Suprapubic skin (tissue), 4 donors: Measurements from ENCODE around the gene ANGPTL5. TPM values are rescaled to one million over a fixed set of nuclear protein-coding genes. Genes with fewer than 3 reads are reported as not detected.

Source experiments
- DNase-seq, 2 donors: peaks; one replicate each; pipeline ENCODE4 v3.0.0-alpha.2; 2019; ENCODE audit warnings: low spot score in 2 of 2
- H3K27ac ChIP-seq: fragments of 200-600 bp; sonication (generic); one replicate; pipeline ENCODE4 v1.5.1; 2019
- H3K27me3 ChIP-seq: fragments of 200-600 bp; sonication (generic); one replicate; pipeline ENCODE4 v1.5.1; 2019
- H3K36me3 ChIP-seq: fragments of 200-600 bp; sonication (generic); one replicate; pipeline ENCODE4 v1.5.1; 2019
- H3K4me1 ChIP-seq: fragments of 200-600 bp; sonication (generic); one replicate; pipeline ENCODE4 v1.5.1; 2019
- H3K4me3 ChIP-seq: fragments of 200-600 bp; sonication (generic); one replicate; pipeline ENCODE4 v1.5.1; 2019; ENCODE audit warnings: mild to moderate bottlenecking
- H3K9me3 ChIP-seq: fragments of 200-600 bp; sonication (generic); one replicate; pipeline ENCODE4 v1.5.1; 2019
- EP300 ChIP-seq: sonication (generic); formaldehyde crosslinking; IDR thresholded peaks from one replicate; pipeline ENCODE4 v1.6.1; 2017; ENCODE audit warnings: antibody characterized with exemption
- POLR2A ChIP-seq, 2 donors: fragments of 450-650 bp; IDR thresholded peaks; one replicate each; pipeline ENCODE4 v1.6.1; 2017; ENCODE audit warnings: antibody characterized with exemption in 2 of 2, mild to moderate bottlenecking in 2 of 2, moderate library complexity in 2 of 2
- POLR2AphosphoS5 ChIP-seq, 3 donors: sonication (generic); formaldehyde crosslinking; IDR thresholded peaks; one replicate each; pipeline ENCODE4 v1.6.1; 2017; ENCODE audit warnings: antibody characterized with exemption in 3 of 3
- WGBS: methylation state at CpG from one replicate; pipeline ENCODE4 v1.1.5; 2018; 5-methylcytosine and 5-hydroxymethylcytosine counted together
- total RNA-seq, 4 donors: library from RNA; depleted of rRNA; stranded (reverse); fragments of >200 nt; gene quantifications; one replicate each; pipeline ENCODE4 v1.1.0, GENCODE V29; 2016
- TF ChIP-seq, protein P1 (sequence below), 2 donors: fragments of 200-600 bp in 1 of 2; fragments of 450-650 bp in 1 of 2; sonication (generic) in 1 of 2; IDR thresholded peaks; one replicate each; pipeline ENCODE4 v1.5.1; 2016 to 2019; ENCODE audit warnings: antibody characterized with exemption in 2 of 2, mild to moderate bottlenecking in 1 of 2, moderate library complexity in 1 of 2

The ANGPTL5 gene
- total RNA-seq, 4 donors from 2014 or later, result 0.73 to 2.3 (median 0.76) TPM; not detected in 1

DNA sequence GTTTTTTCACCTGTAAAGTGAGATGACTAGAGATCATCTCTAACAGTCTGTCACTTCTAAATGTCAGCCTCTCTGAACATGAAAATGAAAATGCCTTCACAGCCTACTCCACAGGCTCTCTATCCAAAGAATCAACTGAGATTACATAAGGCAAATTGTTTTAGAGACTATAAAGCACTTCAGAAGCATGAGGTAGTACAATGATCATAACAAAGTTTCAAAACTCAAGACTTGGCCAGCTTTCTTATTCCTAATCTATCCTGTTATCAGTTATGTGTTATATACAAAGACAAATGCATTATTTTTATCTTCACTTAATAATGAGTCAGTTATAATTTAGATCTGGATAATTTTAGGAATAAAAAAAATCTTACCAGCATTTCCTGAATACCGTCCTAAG lies 21.8 kb downstream of the ANGPTL5 start:
- no peak for TF ChIP-seq POLR2AphosphoS5 (IDR thresholded peaks at IDR 0.05)
- TF ChIP-seq EP300, result no peak
- no peak for TF ChIP-seq POLR2A (IDR thresholded peaks at IDR 0.05)
- no peaks in the 10 kb centered on the region for H3K9me3 ChIP-seq
- 29% methylated on average over 1 of the region's 1 CpG for WGBS

DNA sequence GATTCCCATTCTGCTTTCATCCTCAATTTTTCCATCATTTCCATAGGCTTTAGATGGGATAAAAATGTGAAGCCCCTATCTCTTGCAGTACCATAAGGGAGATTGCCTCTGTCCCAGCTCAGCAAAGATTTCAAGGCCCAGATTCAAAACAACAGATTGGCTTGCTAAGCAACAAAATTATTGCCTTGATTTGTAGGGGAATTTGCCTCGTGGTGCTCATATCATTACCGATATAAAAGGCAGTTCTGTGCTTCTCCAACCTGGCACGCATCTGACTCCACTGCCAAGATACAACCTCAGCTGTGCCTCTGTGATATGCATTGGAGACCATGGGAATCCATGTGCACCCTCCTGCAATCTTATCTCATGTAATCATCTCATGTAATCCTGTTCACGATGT lies 26.6 kb downstream of the ANGPTL5 start:
- no peak overlapping the region for H3K27ac ChIP-seq
- TF ChIP-seq, protein P1, sequence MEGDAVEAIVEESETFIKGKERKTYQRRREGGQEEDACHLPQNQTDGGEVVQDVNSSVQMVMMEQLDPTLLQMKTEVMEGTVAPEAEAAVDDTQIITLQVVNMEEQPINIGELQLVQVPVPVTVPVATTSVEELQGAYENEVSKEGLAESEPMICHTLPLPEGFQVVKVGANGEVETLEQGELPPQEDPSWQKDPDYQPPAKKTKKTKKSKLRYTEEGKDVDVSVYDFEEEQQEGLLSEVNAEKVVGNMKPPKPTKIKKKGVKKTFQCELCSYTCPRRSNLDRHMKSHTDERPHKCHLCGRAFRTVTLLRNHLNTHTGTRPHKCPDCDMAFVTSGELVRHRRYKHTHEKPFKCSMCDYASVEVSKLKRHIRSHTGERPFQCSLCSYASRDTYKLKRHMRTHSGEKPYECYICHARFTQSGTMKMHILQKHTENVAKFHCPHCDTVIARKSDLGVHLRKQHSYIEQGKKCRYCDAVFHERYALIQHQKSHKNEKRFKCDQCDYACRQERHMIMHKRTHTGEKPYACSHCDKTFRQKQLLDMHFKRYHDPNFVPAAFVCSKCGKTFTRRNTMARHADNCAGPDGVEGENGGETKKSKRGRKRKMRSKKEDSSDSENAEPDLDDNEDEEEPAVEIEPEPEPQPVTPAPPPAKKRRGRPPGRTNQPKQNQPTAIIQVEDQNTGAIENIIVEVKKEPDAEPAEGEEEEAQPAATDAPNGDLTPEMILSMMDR (IDR thresholded peaks at IDR 0.05), result no peak
- TF ChIP-seq POLR2A (IDR thresholded peaks at IDR 0.05), result no peak
- WGBS, result 80% methylated on average over 4 of the region's 4 CpGs
- H3K36me3 ChIP-seq, result no peaks in the 10 kb centered on the region
- H3K4me3 ChIP-seq, result no peak overlapping the region
- H3K4me1 ChIP-seq, result no peaks in the 10 kb centered on the region
- no peaks in the 10 kb centered on the region for H3K9me3 ChIP-seq
- H3K27me3 ChIP-seq, result no peaks in the 10 kb centered on the region
- DNase-seq, result no peak

More for the DNA sequence above, 21.8 kb downstream of the ANGPTL5 start:
- Histone ChIP-seq H3K27ac (no peak overlapping the region), H3K36me3 (no peaks in the 10 kb centered on the region), H3K27me3 (no peaks in the 10 kb centered on the region), H3K4me1 (no peaks in the 10 kb centered on the region), H3K4me3 (no peak overlapping the region)
- DNase-seq, result no peak

DNA sequence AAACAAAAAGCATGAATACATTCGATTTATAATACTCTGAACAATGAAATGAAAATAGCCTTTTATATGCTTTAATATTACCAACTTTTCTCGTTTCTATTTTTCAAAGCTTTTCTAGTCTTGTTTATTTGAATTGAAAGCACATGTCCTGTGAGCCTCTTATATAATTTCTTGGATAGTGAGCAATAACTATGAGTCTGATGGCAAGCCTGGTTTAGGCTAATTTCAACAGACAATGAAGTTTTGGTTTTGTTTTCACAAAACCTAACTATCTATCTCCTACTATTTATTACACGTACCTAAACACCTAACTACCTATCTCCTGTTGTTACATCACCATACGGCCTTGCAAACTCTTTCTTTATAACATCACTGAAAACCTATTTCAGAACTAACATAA lies 30.7 kb downstream of the ANGPTL5 start:
- no peaks in the 10 kb centered on the region for H3K4me1 ChIP-seq
- 77% methylated on average over 4 of the region's 4 CpGs for WGBS
- H3K36me3 ChIP-seq, result no peaks in the 10 kb centered on the region
- no peak overlapping the region for H3K27ac ChIP-seq
- no peaks in the 10 kb centered on the region for H3K27me3 ChIP-seq
- TF ChIP-seq POLR2A (IDR thresholded peaks at IDR 0.05), result no peak
- TF ChIP-seq, protein P1 (IDR thresholded peaks at IDR 0.05), result no peak
- no peak for TF ChIP-seq POLR2AphosphoS5 (IDR thresholded peaks at IDR 0.05)
- no peak for TF ChIP-seq EP300
- no peak for DNase-seq
- H3K4me3 ChIP-seq, result no peak overlapping the region
- H3K9me3 ChIP-seq, result no peaks in the 10 kb centered on the region

DNA sequence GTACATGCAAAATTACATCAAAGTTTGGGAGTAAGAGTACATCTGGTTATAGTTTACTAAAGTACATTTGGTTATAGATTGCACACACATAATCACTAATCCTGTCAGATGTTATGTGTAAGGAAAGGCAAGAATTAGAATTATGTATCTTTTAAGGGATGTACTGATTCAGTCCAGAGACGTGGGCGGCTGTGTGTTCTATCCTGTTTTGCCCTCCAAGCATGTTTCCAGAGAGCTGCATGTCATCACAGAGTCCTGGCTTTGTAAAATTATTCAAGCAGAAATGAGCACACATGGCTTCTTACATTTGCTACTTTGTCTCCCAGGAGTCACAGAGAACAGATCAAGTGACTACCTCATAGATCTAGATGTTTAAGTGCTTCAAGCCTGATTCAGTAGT lies 34.7 kb downstream of the ANGPTL5 start:
- Histone ChIP-seq H3K4me1 (no peaks in the 10 kb centered on the region), H3K27me3 (no peaks in the 10 kb centered on the region), H3K27ac (no peak overlapping the region), H3K36me3 (no peaks in the 10 kb centered on the region), H3K4me3 (no peak overlapping the region), H3K9me3 (no peaks in the 10 kb centered on the region)
- no peak for DNase-seq
- TF ChIP-seq POLR2AphosphoS5 (IDR thresholded peaks at IDR 0.05) (no peak), POLR2A (IDR thresholded peaks at IDR 0.05) (no peak), EP300 (no peak)
- TF ChIP-seq, protein P1 (IDR thresholded peaks at IDR 0.05), result no peak
- 70% methylated on average over 2 of the region's 2 CpGs for WGBS

DNA sequence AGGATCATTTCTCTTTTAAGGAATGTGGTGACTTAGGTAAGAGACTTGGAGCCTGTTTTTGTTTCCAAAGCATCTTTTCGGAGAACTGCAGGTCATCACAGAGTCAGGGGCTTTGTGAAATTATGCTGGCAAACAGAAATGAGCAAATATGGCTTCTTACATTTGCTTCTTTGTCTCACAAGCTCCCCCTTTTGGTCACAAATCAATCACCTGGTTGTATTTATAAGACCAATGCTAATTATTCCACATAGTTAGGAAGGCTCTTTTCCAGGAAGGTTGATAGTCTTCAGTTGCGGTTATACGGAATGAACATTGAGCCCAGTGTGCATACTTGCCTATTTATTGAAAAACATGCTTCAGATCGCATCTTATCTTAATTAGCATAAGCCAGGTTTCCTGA lies 36.1 kb downstream of the ANGPTL5 start:
- Histone ChIP-seq H3K36me3 (no peaks in the 10 kb centered on the region), H3K4me1 (no peaks in the 10 kb centered on the region), H3K9me3 (no peaks in the 10 kb centered on the region), H3K27ac (no peak overlapping the region), H3K27me3 (no peaks in the 10 kb centered on the region), H3K4me3 (no peak overlapping the region)
- TF ChIP-seq POLR2AphosphoS5 (IDR thresholded peaks at IDR 0.05) (no peak), POLR2A (IDR thresholded peaks at IDR 0.05) (no peak), EP300 (no peak)
- TF ChIP-seq, protein P1 (IDR thresholded peaks at IDR 0.05), result no peak
- no peak for DNase-seq
- 83% methylated on average over 4 of the region's 4 CpGs for WGBS

DNA sequence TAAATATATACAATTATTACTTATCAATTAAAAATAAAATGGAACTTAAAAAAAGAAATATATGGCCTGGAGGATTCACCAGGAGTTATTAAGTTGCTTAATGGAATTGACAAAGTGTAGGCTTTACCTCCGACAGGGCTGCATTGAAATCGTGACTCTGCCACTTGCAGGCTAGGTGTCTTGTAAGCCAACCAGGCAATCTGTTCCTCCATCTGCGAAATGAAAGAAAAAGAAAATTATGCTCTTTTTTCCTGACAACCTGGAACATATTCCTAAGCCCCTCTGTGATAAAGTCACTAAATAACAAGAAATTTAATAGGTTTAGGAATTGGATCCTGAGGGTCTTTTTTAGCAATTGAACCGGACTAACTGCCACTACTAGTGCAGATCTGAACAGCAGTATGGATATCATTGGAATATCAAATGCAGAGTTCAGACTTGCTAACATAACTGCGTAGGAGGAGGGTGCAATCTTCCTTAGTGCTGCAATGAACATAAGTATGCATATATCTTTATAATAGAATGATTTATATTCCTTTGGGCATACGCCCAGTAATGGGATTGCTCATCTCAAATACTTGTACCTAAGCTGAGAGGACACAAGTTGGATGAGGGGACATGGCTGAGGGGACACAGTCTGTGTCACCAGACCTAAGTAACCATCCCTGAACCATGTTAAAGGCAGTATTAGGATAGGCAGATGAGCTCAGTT lies 44.0 kb downstream of the ANGPTL5 start:
- no peaks in the 10 kb centered on the region for H3K4me1 ChIP-seq

More for the DNA sequence above, 44.0 kb downstream of the ANGPTL5 start:
- Histone ChIP-seq H3K4me3 (no peak overlapping the region), H3K36me3 (no peaks in the 10 kb centered on the region), H3K27me3 (no peaks in the 10 kb centered on the region), H3K9me3 (no peaks in the 10 kb centered on the region), H3K27ac (no peak overlapping the region)
- 54% methylated on average over 6 of the region's 6 CpGs for WGBS
- no peak for DNase-seq
- TF ChIP-seq POLR2A (IDR thresholded peaks at IDR 0.05) (no peak), POLR2AphosphoS5 (IDR thresholded peaks at IDR 0.05) (no peak), EP300 (no peak)
- TF ChIP-seq, protein P1 (IDR thresholded peaks at IDR 0.05), result no peak
